Neuronal stem cell (in vitro differentiated cells): ENCODE results near the gene GABPB2.

Experiments
- DNase-seq: peaks from one replicate; pipeline ENCODE4 v3.0.0-alpha.2; 2013; ENCODE audit warnings: low spot score
- H2AFZ ChIP-seq: one replicate; pipeline ENCODE4 v1.6.1; 2013; ENCODE audit warnings: mild to moderate bottlenecking, low read length, inconsistent platforms
- H2AK5ac ChIP-seq: 2 replicates; pipeline ENCODE4 v1.6.1; 2013; ENCODE audit warnings: low read depth, mild to moderate bottlenecking, inconsistent platforms, low read length, moderate library complexity, mixed read lengths
- H2BK120ac ChIP-seq: 2 replicates; pipeline ENCODE4 v1.6.1; 2013; ENCODE audit warnings: low read depth, mild to moderate bottlenecking, inconsistent platforms, low read length, moderate library complexity, mixed read lengths
- H2BK12ac ChIP-seq: one replicate; pipeline ENCODE4 v1.6.1; 2013; ENCODE audit warnings: low read length, inconsistent platforms
- H2BK15ac ChIP-seq: 2 replicates; pipeline ENCODE4 v1.6.1; 2013; ENCODE audit warnings: mild to moderate bottlenecking, low read length, inconsistent platforms, mixed read lengths
- H2BK5ac ChIP-seq: one replicate; pipeline ENCODE4 v1.6.1; 2013; ENCODE audit warnings: inconsistent platforms, mild to moderate bottlenecking, low read length, moderate library complexity
- H3K14ac ChIP-seq: one replicate; pipeline ENCODE4 v1.6.1; 2013; ENCODE audit warnings: low read length, inconsistent platforms
- H3K18ac ChIP-seq: 2 replicates; pipeline ENCODE4 v1.6.1; 2013; ENCODE audit warnings: low read length, inconsistent platforms
- H3K23ac ChIP-seq: 2 replicates; pipeline ENCODE4 v1.6.1; 2013; ENCODE audit warnings: low read depth, mild to moderate bottlenecking, mixed read lengths, low read length, inconsistent platforms; ENCODE audit not compliant: poor library complexity
- H3K27ac ChIP-seq: replicated peaks from 3 replicates; pipeline ENCODE4 v1.5.1; 2013; ENCODE audit warnings: low read length, inconsistent platforms
- H3K27me3 ChIP-seq, 3 experiments: 2 replicates each; pipeline ENCODE4 v1.6.1; 2013; ENCODE audit warnings: low read length in 3 of 3, mild to moderate bottlenecking in 2 of 3, inconsistent platforms in 1 of 3, low read depth in 1 of 3, mixed read lengths in 1 of 3, moderate library complexity in 1 of 3; ENCODE audit not compliant: control insufficient read depth in 3 of 3, insufficient read depth in 3 of 3
- H3K36me3 ChIP-seq, 2 donors: replicated peaks in 1 of 2; 2 replicates each; pipeline ENCODE4 v1.6.1; 2013; ENCODE audit warnings: low read length in 2 of 2; ENCODE audit not compliant: control insufficient read depth in 2 of 2, insufficient read depth in 2 of 2
- H3K4ac ChIP-seq: 2 replicates; pipeline ENCODE4 v1.6.1; 2013; ENCODE audit warnings: inconsistent platforms, mild to moderate bottlenecking, low read length, moderate library complexity
- H3K4me1 ChIP-seq, 2 donors: 1 replicate in 1 of 2; 2 replicates in 1 of 2; pipeline ENCODE4 v1.6.1; 2013; ENCODE audit warnings: low read length in 2 of 2, low read depth in 1 of 2; ENCODE audit not compliant: control insufficient read depth in 2 of 2, insufficient read depth in 1 of 2
- H3K4me2 ChIP-seq: one replicate; pipeline ENCODE4 v1.6.1; 2013; ENCODE audit warnings: mild to moderate bottlenecking, low read length, inconsistent platforms; ENCODE audit not compliant: insufficient read depth, poor library complexity, severe bottlenecking
- H3K4me3 ChIP-seq, 2 donors: 2 replicates each; pipeline ENCODE4 v1.5.1; 2013; ENCODE audit warnings: low read length in 2 of 2, mild to moderate bottlenecking in 2 of 2, inconsistent platforms in 1 of 2, moderate library complexity in 1 of 2
- H3K79me1 ChIP-seq: one replicate; pipeline ENCODE4 v1.6.1; 2013; ENCODE audit warnings: low read depth, mild to moderate bottlenecking, inconsistent platforms, low read length, moderate library complexity
- H3K9ac ChIP-seq: one replicate; pipeline ENCODE4 v1.6.1; 2013; ENCODE audit warnings: mild to moderate bottlenecking, low read depth, low read length, inconsistent platforms; ENCODE audit not compliant: poor library complexity
- H3K9me3 ChIP-seq, 2 donors: replicated peaks in 1 of 2; 2 replicates each; pipeline versions ENCODE3 to v1.6.1; 2013; ENCODE audit warnings: low read length in 2 of 2, mild to moderate bottlenecking in 2 of 2, inconsistent platforms in 1 of 2, low read depth in 1 of 2, mixed read lengths in 1 of 2, moderate library complexity in 1 of 2; ENCODE audit not compliant: control insufficient read depth in 2 of 2, insufficient read depth in 1 of 2
- H4K8ac ChIP-seq: one replicate; pipeline ENCODE4 v1.6.1; 2013; ENCODE audit warnings: low read depth, mild to moderate bottlenecking, inconsistent platforms, low read length, moderate library complexity
- H4K91ac ChIP-seq: one replicate; pipeline ENCODE4 v1.6.1; 2013; ENCODE audit warnings: low read length, low read depth, mild to moderate bottlenecking, inconsistent platforms; ENCODE audit not compliant: poor library complexity
- WGBS, 2 donors: extraction: QIAGEN DNeasy Blood & Tissue Kit; methylation state at CpG; one replicate each; pipeline ENCODE4 v1.1.7; 2013; ENCODE audit warnings: missing lambda C conversion rate in 2 of 2, mixed read lengths in 1 of 2; ENCODE audit not compliant: insufficient read length in 2 of 2, insufficient replicate concordance in 1 of 2; ENCODE audit errors: extremely low coverage in 2 of 2; 5-methylcytosine and 5-hydroxymethylcytosine counted together

The GABPB2 gene

DNA sequence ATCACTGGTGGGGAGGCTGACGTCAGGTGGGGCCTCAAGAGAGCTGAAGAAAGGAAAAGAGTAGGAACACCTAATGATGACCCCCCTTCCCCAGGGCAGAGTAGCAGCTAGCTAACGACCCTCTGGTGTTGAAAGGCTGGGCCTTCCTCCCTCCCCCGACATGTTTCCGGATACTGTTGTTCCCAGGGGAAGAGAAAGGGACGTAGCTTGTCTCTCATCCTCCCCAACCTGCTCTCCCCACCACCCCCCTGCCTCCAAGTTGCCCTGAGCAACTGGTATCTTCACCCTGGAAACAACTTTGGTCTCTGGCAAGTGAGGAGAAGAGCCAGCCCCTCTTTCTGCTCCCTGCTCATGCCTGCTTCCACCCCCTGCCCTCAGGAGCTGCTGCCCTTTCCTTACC, 73.4 kb downstream of the GABPB2 start:
- H2AFZ ChIP-seq, result no peak overlapping the region

DNA sequence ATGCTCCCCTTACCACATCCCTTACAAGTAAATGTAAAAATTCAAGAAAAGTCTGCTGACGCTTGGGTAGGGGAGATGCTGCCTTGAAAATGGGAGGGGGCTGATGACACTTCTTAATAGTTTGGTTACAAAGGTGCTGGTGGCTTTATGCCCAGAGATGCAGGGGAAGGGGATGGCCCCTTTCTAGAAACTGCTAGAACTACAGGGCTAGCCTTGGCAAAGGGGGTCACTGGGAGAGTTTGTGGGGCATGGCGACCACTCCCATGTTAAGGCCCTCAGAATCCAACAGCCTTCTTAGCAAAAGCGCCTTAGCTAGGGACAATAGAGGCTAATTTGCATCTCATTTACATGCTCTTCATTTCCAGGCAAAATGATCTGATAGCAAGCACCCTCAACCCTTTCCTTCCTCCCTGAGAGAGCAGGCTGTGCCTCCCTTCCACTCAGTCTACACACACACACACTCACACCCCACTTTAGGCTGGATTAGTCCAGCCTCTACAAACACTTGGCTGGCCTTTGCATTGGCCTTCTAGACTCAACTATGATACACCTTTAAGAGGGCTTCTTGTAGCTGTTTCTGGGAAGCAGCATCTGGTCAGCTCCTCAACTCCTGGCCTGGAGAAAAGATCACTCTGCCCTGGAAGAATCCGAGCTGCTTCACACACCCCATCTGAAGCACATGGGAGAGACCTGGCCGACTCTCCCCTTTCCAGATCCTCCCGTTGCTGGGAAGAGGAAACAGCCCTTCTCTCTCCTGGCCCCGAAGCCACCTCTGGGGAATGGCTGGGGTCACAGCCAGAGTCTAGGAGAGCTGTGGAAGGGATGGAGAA, 74.1 kb downstream of the GABPB2 start:
- Histone ChIP-seq H3K79me1 (no peaks in the 10 kb centered on the region), H3K27me3 (peaks cover 0 to 4% (median 0%) of the 10 kb centered on the region in 3 experiments), H4K91ac (no peak overlapping the region), H3K9ac (no peak overlapping the region), H3K36me3 (peaks cover 7 to 22% of the 10 kb centered on the region in 2 donors), H2BK120ac (no peak overlapping the region), H3K23ac (no peak overlapping the region), H3K14ac (no peak overlapping the region), H2BK15ac (no peak overlapping the region), H3K4ac (no peak overlapping the region), H3K4me1 (peaks cover 29 to 33% of the 10 kb centered on the region in 2 donors), H3K9me3 (no peaks in the 10 kb centered on the region), H3K4me3 (peak overlapping the region; percentile 89 to 99), H4K8ac (no peak overlapping the region), H3K18ac (peak overlapping the region; percentile 5), H3K27ac (no peak overlapping the region), H2BK12ac (no peak overlapping the region), H2BK5ac (no peak overlapping the region), H2AFZ (peak overlapping the region; percentile 97), H2AK5ac (peak overlapping the region; percentile 65), H3K4me2 (peak overlapping the region; percentile 90)
- no peak for DNase-seq
- WGBS, 2 donors, result no CpG with 5 or more reads among the region's 7 CpGs

More for the DNA sequence above, 73.4 kb downstream of the GABPB2 start:
- Histone ChIP-seq H3K9ac (peak overlapping the region; percentile 6), H3K36me3 (peaks cover 8 to 29% of the 10 kb centered on the region in 2 donors), H3K79me1 (no peaks in the 10 kb centered on the region), H3K4me3 (no peak overlapping the region), H3K27ac (no peak overlapping the region), H3K23ac (no peak overlapping the region), H3K4me1 (peaks cover 29 to 33% of the 10 kb centered on the region in 2 donors), H2BK120ac (no peak overlapping the region), H2BK15ac (no peak overlapping the region), H2BK5ac (no peak overlapping the region), H3K18ac (peak overlapping the region; percentile 78), H3K14ac (no peak overlapping the region), H2BK12ac (no peak overlapping the region), H4K91ac (no peak overlapping the region), H3K27me3 (peaks cover 0 to 4% (median 0%) of the 10 kb centered on the region in 3 experiments), H4K8ac (no peak overlapping the region), H3K4me2 (peak overlapping the region; percentile 32), H3K4ac (no peak overlapping the region), H3K9me3 (no peaks in the 10 kb centered on the region), H2AK5ac (peak overlapping the region; percentile 65)
- DNase-seq, result no peak
- no CpG with 5 or more reads among the region's 5 CpGs for WGBS, 2 donors

DNA sequence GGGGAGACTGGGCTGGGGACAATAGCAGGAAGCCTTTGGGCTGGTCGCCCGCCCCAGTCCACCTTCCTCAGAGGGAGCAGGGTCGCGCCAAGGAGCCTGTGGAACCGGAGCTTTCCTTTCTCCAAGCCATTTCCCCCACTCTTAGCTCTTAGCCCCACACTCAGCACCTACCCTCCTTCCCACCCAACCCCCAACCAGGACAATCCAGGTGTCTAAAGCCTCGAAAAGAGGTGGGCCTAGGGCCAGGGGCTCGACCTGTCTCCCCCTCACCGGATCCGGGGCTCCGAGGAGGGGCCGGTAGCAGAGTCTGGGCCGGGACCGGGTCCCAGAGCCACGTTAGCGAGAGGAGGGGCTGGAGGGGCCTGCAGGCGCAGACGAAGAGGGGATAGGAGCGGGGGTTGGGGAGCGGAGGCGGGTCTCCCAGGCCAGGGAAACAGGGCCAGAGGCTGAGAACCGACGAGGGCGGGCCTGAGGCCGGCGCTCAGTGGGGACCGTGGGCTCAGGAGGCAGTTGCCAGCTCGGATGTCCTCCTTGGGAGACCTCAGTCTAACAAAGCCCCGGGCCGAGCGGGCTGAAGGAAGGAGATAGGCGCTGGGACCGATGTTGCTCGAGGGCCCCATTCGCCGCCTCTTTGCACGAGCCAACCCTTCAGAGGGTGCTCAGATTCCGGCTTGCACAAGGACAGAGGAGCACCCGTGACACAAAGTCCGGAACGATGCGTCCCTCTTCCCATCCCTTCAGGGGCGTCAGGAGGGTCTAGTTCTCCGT, 74.9 kb downstream of the GABPB2 start:
- WGBS, 2 donors, result no CpG with 5 or more reads among the region's 43 CpGs
- Histone ChIP-seq H3K79me1 (no peaks in the 10 kb centered on the region), H3K9ac (peak overlapping the region; percentile 98), H3K4ac (no peak overlapping the region), H4K8ac (no peak overlapping the region), H3K9me3 (no peaks in the 10 kb centered on the region), H3K27me3 (peaks cover 0 to 4% (median 0%) of the 10 kb centered on the region in 3 experiments), H3K18ac (peak overlapping the region; percentile 90), H4K91ac (no peak overlapping the region), H3K4me1 (peaks cover 29 to 33% of the 10 kb centered on the region in 2 donors), H3K23ac (peak overlapping the region; percentile 87), H2BK12ac (no peak overlapping the region), H2AK5ac (peak overlapping the region; percentile 23), H3K4me2 (peak overlapping the region; percentile 90), H3K27ac (no peak overlapping the region), H3K14ac (peak overlapping the region; percentile 49), H3K36me3 (peaks cover 2 to 15% of the 10 kb centered on the region in 2 donors), H2AFZ (peak overlapping the region; percentile 97), H2BK15ac (no peak overlapping the region), H3K4me3 (peak overlapping the region; percentile 89 to 99), H2BK5ac (peak overlapping the region; percentile 7), H2BK120ac (no peak overlapping the region)
- DNase-seq, result no peak

DNA sequence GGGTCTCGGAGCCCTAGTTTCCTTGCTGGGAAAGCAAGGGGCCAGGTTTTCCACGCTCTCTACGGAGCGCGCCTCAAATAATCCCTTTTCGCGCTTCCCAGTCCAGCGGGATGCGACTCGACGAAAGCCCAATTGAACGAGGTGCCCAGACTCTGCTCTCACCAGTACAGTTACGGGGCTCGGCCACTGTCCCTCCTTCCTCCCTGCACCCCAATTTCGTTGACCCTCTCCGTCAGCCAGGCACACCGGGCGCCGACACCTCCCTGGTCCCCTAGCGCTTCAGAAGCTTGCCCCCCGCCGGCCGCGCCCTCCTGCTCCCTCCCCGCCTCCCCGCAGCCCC, 75.5 kb downstream of the GABPB2 start:
- no peak overlapping the region for H4K91ac ChIP-seq
- H2BK12ac ChIP-seq, result no peak overlapping the region
- H3K4me2 ChIP-seq, result peak overlapping the region; percentile 90
- H4K8ac ChIP-seq, result no peak overlapping the region
- WGBS, 2 donors, result no CpG with 5 or more reads among the region's 26 CpGs
- peak overlapping the region; percentile 23 for H2AK5ac ChIP-seq
- peak overlapping the region; percentile 98 for H3K9ac ChIP-seq
- peak overlapping the region; percentile 49 for H3K14ac ChIP-seq
- peak overlapping the region; percentile 90 for H3K18ac ChIP-seq
- no peaks in the 10 kb centered on the region for H3K79me1 ChIP-seq
- H3K27me3 ChIP-seq, result peaks cover 0 to 4% (median 0%) of the 10 kb centered on the region in 3 experiments
- H3K36me3 ChIP-seq, result peaks cover 2 to 12% of the 10 kb centered on the region in 2 donors
- H3K23ac ChIP-seq, result peak overlapping the region; percentile 87
- no peak overlapping the region for H3K4ac ChIP-seq
- no peak overlapping the region for H3K27ac ChIP-seq
- peaks cover 29 to 33% of the 10 kb centered on the region in 2 donors for H3K4me1 ChIP-seq
- peak overlapping the region; percentile 89 to 99 for H3K4me3 ChIP-seq
- H3K9me3 ChIP-seq, result no peaks in the 10 kb centered on the region
- peak overlapping the region; percentile 97 for H2AFZ ChIP-seq
- H2BK120ac ChIP-seq, result no peak overlapping the region
- H2BK15ac ChIP-seq, result no peak overlapping the region
- DNase-seq, result no peak
- H2BK5ac ChIP-seq, result peak overlapping the region; percentile 7
